CD4-positive, alpha-beta T cell treated with Interleukin-12 subunit alpha and Interleukin-12 subunit beta, for 1 hour (primary cell): ENCODE measurements around the gene PROS1.

Experiments
- DNase-seq: peaks from one replicate; pipeline ENCODE4 v3.0.0-alpha.2; 2020

PROS1 gene

GRCh38 chr3:93973131-93974126 lies at the start of gene PROS1:
TSS of gene PROS1 (minus strand) at chr3:93973896. CDS start at chr3:93973749, 147 bp downstream.
- peak; percentile 34 for DNase-seq

GRCh38 chr3:94020293-94020692 lies 46.6 kb upstream of the PROS1 start:
- no peak for DNase-seq

GRCh38 chr3:94019659-94020058 lies 46.0 kb upstream of the PROS1 start:
- DNase-seq, result no peak

- DNase-seq, result no peak
Measured at GRCh38 chr3:94015025-94015424, 41.3 kb upstream of the PROS1 start.

GRCh38 chr3:94012185-94012584 lies 38.5 kb upstream of the PROS1 start:
- no peak for DNase-seq

- no peak for DNase-seq
Measured at GRCh38 chr3:94011233-94011711, 37.6 kb upstream of the PROS1 start.

- DNase-seq, result no peak
Measured at GRCh38 chr3:94009608-94010007, 35.9 kb upstream of the PROS1 start.

GRCh38 chr3:94008253-94008652 lies 34.6 kb upstream of the PROS1 start:
- no peak for DNase-seq

GRCh38 chr3:94004301-94004910 lies 30.7 kb upstream of the PROS1 start:
- peak; percentile 64 for DNase-seq

- DNase-seq, result no peak
Measured at GRCh38 chr3:94001827-94002495, 28.3 kb upstream of the PROS1 start.

GRCh38 chr3:94001191-94001590 lies 27.5 kb upstream of the PROS1 start:
- no peak for DNase-seq

GRCh38 chr3:93994056-93994455 lies 20.4 kb upstream of the PROS1 start:
- DNase-seq, result no peak

- no peak for DNase-seq
Measured at GRCh38 chr3:93992207-93992606, 18.5 kb upstream of the PROS1 start.

GRCh38 chr3:93991631-93992030 lies 17.9 kb upstream of the PROS1 start:
- no peak for DNase-seq

GRCh38 chr3:93989241-93989640 lies 15.5 kb upstream of the PROS1 start:
- no peak for DNase-seq

GRCh38 chr3:93988764-93989163 lies 15.1 kb upstream of the PROS1 start:
- DNase-seq, result no peak

- no peak for DNase-seq
Measured at GRCh38 chr3:93988283-93988682, 14.6 kb upstream of the PROS1 start.

- DNase-seq, result no peak
Measured at GRCh38 chr3:93984618-93985017, 10.9 kb upstream of the PROS1 start.

- no peak for DNase-seq
Measured at GRCh38 chr3:93983408-93983807, 9.7 kb upstream of the PROS1 start.

GRCh38 chr3:93981649-93982048 lies 8.0 kb upstream of the PROS1 start:
- no peak for DNase-seq

GRCh38 chr3:93979850-93980676 lies 6.4 kb upstream of the PROS1 start, which contains the start of gene ARL13B:
TSS of gene ARL13B (plus strand) at chr3:93980155. CDS start at chr3:93980424, 269 bp downstream.
- DNase-seq, result peak; percentile 95

GRCh38 chr3:93969997-93970396 lies 3.7 kb downstream of the PROS1 start:
- no peak for DNase-seq
